DOHH2 (cell line): ENCODE results near the gene USHBP1.

ENCODE experiments used
- H3F3A ChIP-seq: fragments of 200-600 bp; sonication (generic), shearing (Covaris generic); 2 replicates; pipeline ENCODE4 v1.6.0; 2016; ENCODE audit warnings: antibody characterized with exemption, mild to moderate bottlenecking; ENCODE audit not compliant: control insufficient read depth, insufficient read depth
- H3K27ac ChIP-seq: fragments of 200-600 bp; sonication (generic); 2 replicates; pipeline ENCODE4 v1.5.1; 2014; ENCODE audit warnings: low read depth, mild to moderate bottlenecking, low read length, moderate library complexity
- H3K27me3 ChIP-seq: fragments of 200-600 bp; sonication (generic); 2 replicates; pipeline ENCODE4 v1.6.1; 2014; ENCODE audit warnings: mild to moderate bottlenecking, low read length, mixed read lengths; ENCODE audit not compliant: control insufficient read depth
- H3K36me3 ChIP-seq: fragments of 200-600 bp; sonication (generic); 2 replicates; pipeline ENCODE4 v1.6.1; 2014; ENCODE audit warnings: mild to moderate bottlenecking, low read length, moderate library complexity, mixed read lengths; ENCODE audit not compliant: control insufficient read depth
- H3K4me1 ChIP-seq: fragments of 200-600 bp; sonication (generic); 2 replicates; pipeline ENCODE4 v1.6.1; 2014; ENCODE audit warnings: mild to moderate bottlenecking, low read length, mixed read lengths; ENCODE audit not compliant: control insufficient read depth
- H3K4me2 ChIP-seq: fragments of 200-600 bp; sonication (generic); 2 replicates; pipeline ENCODE4 v1.6.0; 2014; ENCODE audit warnings: mild to moderate bottlenecking, low read length, moderate library complexity
- H3K4me3 ChIP-seq: fragments of 200-600 bp; sonication (generic); 2 replicates; pipeline ENCODE4 v1.5.1; 2014; ENCODE audit warnings: mild to moderate bottlenecking, low read length, mixed read lengths
- H3K79me2 ChIP-seq: fragments of 200-600 bp; sonication (generic); 2 replicates; pipeline ENCODE4 v1.6.1; 2014; ENCODE audit warnings: mild to moderate bottlenecking, low read length, mixed read lengths; ENCODE audit not compliant: control insufficient read depth
- H3K9me2 ChIP-seq: fragments of 200-600 bp; sonication (generic); replicated peaks from 2 replicates; pipeline ENCODE4 v1.6.1; 2014; ENCODE audit warnings: mild to moderate bottlenecking, low read length, mixed read lengths; ENCODE audit not compliant: control insufficient read depth
- H3K9me3 ChIP-seq: fragments of 200-600 bp; sonication (generic); 2 replicates; pipeline ENCODE4 v1.6.1; 2014; ENCODE audit warnings: antibody characterized with exemption, low read length, mixed read lengths; ENCODE audit not compliant: control insufficient read depth, insufficient read depth
- H4K20me1 ChIP-seq: fragments of 200-600 bp; sonication (generic); 2 replicates; pipeline ENCODE4 v1.6.0; 2014; ENCODE audit warnings: low read depth, mild to moderate bottlenecking, antibody characterized with exemption, low read length, moderate library complexity; ENCODE audit not compliant: control insufficient read depth, insufficient read depth
- EZH2phosphoT487 ChIP-seq: fragments of 200-600 bp; sonication (generic); IDR thresholded peaks from 2 replicates; pipeline ENCODE4 v1.6.1; 2017; ENCODE audit warnings: borderline replicate concordance, mild to moderate bottlenecking, antibody characterized with exemption, low read length, moderate library complexity, mixed read lengths
- TF ChIP-seq, protein P1 (sequence below): fragments of 200-600 bp; sonication (generic); IDR thresholded peaks from one replicate; pipeline ENCODE4 v1.5.1; 2014; ENCODE audit warnings: antibody characterized with exemption, mild to moderate bottlenecking, low read depth, low read length; ENCODE audit not compliant: poor library complexity, severe bottlenecking

USHBP1 gene

GRCh38 chr19:17292301-17293074, 27.9 kb upstream of the USHBP1 start:
- peak overlapping the region; percentile 63 for H3K27ac ChIP-seq
- H3K27me3 ChIP-seq = no peaks in the 10 kb centered on the region

GRCh38 chr19:17289489-17289888, 24.9 kb upstream of the USHBP1 start:
- Histone ChIP-seq H3K4me3 (no peak overlapping the region), H3K4me2 (no peak overlapping the region; the same call in 1 of the 2 replicates)

More at GRCh38 chr19:17292301-17293074, 27.9 kb upstream of the USHBP1 start:
- TF ChIP-seq EZH2phosphoT487 = no peak
- TF ChIP-seq, protein P1, sequence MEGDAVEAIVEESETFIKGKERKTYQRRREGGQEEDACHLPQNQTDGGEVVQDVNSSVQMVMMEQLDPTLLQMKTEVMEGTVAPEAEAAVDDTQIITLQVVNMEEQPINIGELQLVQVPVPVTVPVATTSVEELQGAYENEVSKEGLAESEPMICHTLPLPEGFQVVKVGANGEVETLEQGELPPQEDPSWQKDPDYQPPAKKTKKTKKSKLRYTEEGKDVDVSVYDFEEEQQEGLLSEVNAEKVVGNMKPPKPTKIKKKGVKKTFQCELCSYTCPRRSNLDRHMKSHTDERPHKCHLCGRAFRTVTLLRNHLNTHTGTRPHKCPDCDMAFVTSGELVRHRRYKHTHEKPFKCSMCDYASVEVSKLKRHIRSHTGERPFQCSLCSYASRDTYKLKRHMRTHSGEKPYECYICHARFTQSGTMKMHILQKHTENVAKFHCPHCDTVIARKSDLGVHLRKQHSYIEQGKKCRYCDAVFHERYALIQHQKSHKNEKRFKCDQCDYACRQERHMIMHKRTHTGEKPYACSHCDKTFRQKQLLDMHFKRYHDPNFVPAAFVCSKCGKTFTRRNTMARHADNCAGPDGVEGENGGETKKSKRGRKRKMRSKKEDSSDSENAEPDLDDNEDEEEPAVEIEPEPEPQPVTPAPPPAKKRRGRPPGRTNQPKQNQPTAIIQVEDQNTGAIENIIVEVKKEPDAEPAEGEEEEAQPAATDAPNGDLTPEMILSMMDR = peak; percentile 71
- peaks cover 27% of the 10 kb centered on the region for H3K4me1 ChIP-seq
- no peaks in the 10 kb centered on the region for H3K9me3 ChIP-seq
- no peaks in the 10 kb centered on the region for H3K36me3 ChIP-seq
- H3K9me2 ChIP-seq = no peaks in the 10 kb centered on the region
- H3F3A ChIP-seq = peaks cover 8% of the 10 kb centered on the region; the same call in 1 of the 2 replicates
- peak overlapping the region; percentile 100 for H3K4me2 ChIP-seq
- 0 out of 2 replicates have a peak, but pooled peaks cover 3% of the 10 kb centered on the region for H4K20me1 ChIP-seq
- peaks cover 12% of the 10 kb centered on the region for H3K79me2 ChIP-seq
- H3K4me3 ChIP-seq = peak overlapping the region; percentile 89

DNA sequence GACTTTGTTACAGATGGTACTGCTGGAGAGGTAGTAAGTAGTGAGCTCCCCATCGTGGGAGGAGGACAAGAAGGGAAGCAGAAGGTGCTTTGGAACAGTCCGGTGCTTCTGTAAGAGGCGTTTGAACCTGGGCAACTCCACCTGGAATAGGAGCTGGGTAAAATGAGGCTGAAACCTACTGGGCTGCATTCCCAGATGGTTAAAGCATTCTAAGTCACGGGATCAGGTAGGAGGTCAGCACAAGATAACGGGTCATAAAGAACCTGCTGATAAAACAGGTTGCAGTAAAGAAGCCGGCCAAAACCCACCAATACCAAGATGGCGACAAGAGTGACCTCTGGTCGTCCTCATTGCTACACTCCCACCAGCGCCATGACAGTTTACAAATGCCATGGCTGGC, 22.2 kb upstream of the USHBP1 start:
- peaks cover 43% of the 10 kb centered on the region for H3K36me3 ChIP-seq
- peaks cover 10% of the 10 kb centered on the region; the same call in 1 of the 2 replicates for H3F3A ChIP-seq
- peaks cover 13% of the 10 kb centered on the region; the same call in 1 of the 2 replicates for H4K20me1 ChIP-seq
- no peak overlapping the region for H3K4me3 ChIP-seq
- no peaks in the 10 kb centered on the region for H3K9me2 ChIP-seq
- peaks cover 10% of the 10 kb centered on the region for H3K4me1 ChIP-seq
- no peaks in the 10 kb centered on the region for H3K27me3 ChIP-seq
- H3K27ac ChIP-seq = no peak overlapping the region
- no peaks in the 10 kb centered on the region for H3K9me3 ChIP-seq
- TF ChIP-seq, protein P1 = no peak
- TF ChIP-seq EZH2phosphoT487 = no peak
- H3K4me2 ChIP-seq = no peak overlapping the region
- H3K79me2 ChIP-seq = peaks cover 26% of the 10 kb centered on the region

More at GRCh38 chr19:17289489-17289888, 24.9 kb upstream of the USHBP1 start:
- TF ChIP-seq, protein P1 = no peak
- no peak for TF ChIP-seq EZH2phosphoT487
- Histone ChIP-seq H3K27ac (no peak overlapping the region), H3K9me2 (no peaks in the 10 kb centered on the region), H3K9me3 (no peaks in the 10 kb centered on the region), H3K27me3 (no peaks in the 10 kb centered on the region), H3K79me2 (peaks cover 10% of the 10 kb centered on the region), H3K4me1 (peaks cover 26% of the 10 kb centered on the region), H3K36me3 (peaks cover 21% of the 10 kb centered on the region), H3F3A (peaks cover 13% of the 10 kb centered on the region; the same call in 1 of the 2 replicates), H4K20me1 (0 out of 2 replicates have a peak, but pooled peaks cover 3% of the 10 kb centered on the region)
